GM23338 (cell line): ENCODE data around the gene NAT14. TPM values are rescaled to one million over a fixed set of nuclear protein-coding genes. Genes with fewer than 3 reads are reported as not detected.

Source experiments
- ATAC-seq: fragments of 200-7000 bp; cut with Tn5 transposase; 3 replicates; pipeline ENCODE4 v1.9.1; 2020
- DNase-seq: peaks from one replicate; pipeline ENCODE4 v3.0.0-alpha.2; 2015; ENCODE audit warnings: low spot score
- H2AFZ ChIP-seq: fragments of 200-600 bp; sonication (generic); 2 replicates; pipeline ENCODE4 v1.8.0; 2016; ENCODE audit warnings: antibody characterized with exemption, mild to moderate bottlenecking, moderate library complexity
- H3F3A ChIP-seq: fragments of 200-600 bp; sonication (generic); replicated peaks from 2 replicates; pipeline ENCODE4 v1.8.0; 2017; ENCODE audit warnings: antibody characterized with exemption, mixed run types, low read depth
- H3K27ac ChIP-seq: fragments of 200-600 bp; sonication (generic); 2 replicates; pipeline ENCODE4 v1.6.1; 2016; ENCODE audit warnings: low read depth
- H3K27me3 ChIP-seq: fragments of 200-600 bp; sonication (generic); 2 replicates; pipeline ENCODE4 v1.8.0; 2016; ENCODE audit warnings: mild to moderate bottlenecking, mixed run types, moderate library complexity; ENCODE audit not compliant: insufficient read depth
- H3K36me3 ChIP-seq: fragments of 200-600 bp; sonication (generic); 2 replicates; pipeline ENCODE4 v1.8.0; 2016; ENCODE audit warnings: mild to moderate bottlenecking; ENCODE audit not compliant: insufficient read depth
- H3K4me1 ChIP-seq: fragments of 200-600 bp; sonication (generic); 2 replicates; pipeline ENCODE4 v1.8.0; 2016; ENCODE audit warnings: mild to moderate bottlenecking, moderate library complexity; ENCODE audit not compliant: insufficient read depth
- H3K4me2 ChIP-seq: fragments of 200-600 bp; sonication (generic); 2 replicates; pipeline ENCODE4 v1.7.1; 2017; ENCODE audit warnings: mixed run types
- H3K4me3 ChIP-seq: fragments of 200-600 bp; sonication (generic); 2 replicates; pipeline ENCODE4 v1.6.1; 2016; ENCODE audit warnings: mixed run types
- H3K79me2 ChIP-seq: fragments of 200-600 bp; sonication (generic); replicated peaks from 2 replicates; pipeline ENCODE4 v1.8.0; 2017; ENCODE audit warnings: mild to moderate bottlenecking; ENCODE audit not compliant: insufficient read depth
- H3K9me2 ChIP-seq: fragments of 200-600 bp; sonication (generic); 2 replicates; pipeline ENCODE4 v1.8.0; 2017; ENCODE audit not compliant: insufficient read depth
- H4K20me1 ChIP-seq: fragments of 200-600 bp; sonication (generic); replicated peaks from 2 replicates; pipeline ENCODE4 v1.8.0; 2017; ENCODE audit warnings: mild to moderate bottlenecking; ENCODE audit not compliant: insufficient read depth
- H3K27ac Mint-ChIP-seq: 2 replicates; pipeline ENCODE4 v1.8.0; 2020; ENCODE audit warnings: inconsistent platforms, mild to moderate bottlenecking, moderate library complexity, mixed read lengths
- H3K27me3 Mint-ChIP-seq: 3 replicates; pipeline ENCODE4 v1.8.0; 2022; ENCODE audit warnings: low read depth, mild to moderate bottlenecking, moderate library complexity, mixed read lengths, inconsistent platforms; ENCODE audit not compliant: insufficient read depth, poor library complexity
- H3K36me3 Mint-ChIP-seq: 3 replicates; pipeline ENCODE4 v1.8.0; 2021; ENCODE audit warnings: low read depth, mild to moderate bottlenecking, inconsistent platforms, moderate library complexity, mixed read lengths
- H3K4me1 Mint-ChIP-seq: 3 replicates; pipeline ENCODE4 v1.8.0; 2020; ENCODE audit warnings: mild to moderate bottlenecking, inconsistent platforms, mixed read lengths
- H3K4me3 Mint-ChIP-seq: 3 replicates; pipeline ENCODE4 v1.8.0; 2021; ENCODE audit warnings: moderate library complexity, mild to moderate bottlenecking, inconsistent platforms, mixed read lengths
- H3K9me3 Mint-ChIP-seq: 3 replicates; pipeline ENCODE4 v1.8.0; 2020; ENCODE audit warnings: moderate library complexity, mild to moderate bottlenecking, inconsistent platforms, mixed read lengths
- CREB1 ChIP-seq: fragments of 250-450 bp; sonication (Bioruptor Pico); IDR thresholded peaks from 2 replicates; pipeline ENCODE4 v1.5.0; 2020; ENCODE audit warnings: low read depth, mild to moderate bottlenecking, moderate library complexity
- EZH2 ChIP-seq: fragments of 200-600 bp; sonication (generic); IDR thresholded peaks from one replicate; pipeline ENCODE4 v1.8.0; 2017; ENCODE audit warnings: antibody characterized with exemption, mild to moderate bottlenecking, low read depth; ENCODE audit not compliant: unreplicated experiment
- EZH2phosphoT487 ChIP-seq: fragments of 200-600 bp; sonication (generic); IDR thresholded peaks from one replicate; pipeline ENCODE4 v1.8.1; 2018; ENCODE audit warnings: antibody characterized with exemption; ENCODE audit not compliant: unreplicated experiment
- NANOG ChIP-seq: IDR thresholded peaks from 2 replicates; pipeline ENCODE4 v1.6.1; 2016; ENCODE audit warnings: antibody characterized with exemption, borderline replicate concordance
- POLR2AphosphoS5 ChIP-seq: IDR thresholded peaks from 2 replicates; pipeline ENCODE4 v1.6.1; 2016; ENCODE audit warnings: antibody characterized with exemption, low read depth
- ZNF114 ChIP-seq: fragments of 250-450 bp; sonication (Bioruptor Pico); IDR thresholded peaks from 2 replicates; pipeline ENCODE4 v1.5.0; 2020; ENCODE audit warnings: mild to moderate bottlenecking, moderate library complexity
- polyA plus RNA-seq: library from polyadenylated mRNA; unstranded; fragments of >200 nt; fragmentation: Nextera tagmentation; extraction: Ambion mirVana; gene quantifications from 2 replicates; pipeline ENCODE4 v1.2.1, GENCODE V29; 2016
- total RNA-seq: library from RNA; depleted of rRNA; stranded (reverse); fragments of >200 nt; shearing (Covaris generic); gene quantifications from 2 replicates; pipeline ENCODE4 v1.2.3, GENCODE V29; 2014
- TF ChIP-seq, protein P1 (sequence below): IDR thresholded peaks from one replicate; pipeline ENCODE4 v1.6.1; 2018; ENCODE audit warnings: antibody characterized with exemption; ENCODE audit not compliant: unreplicated experiment
- TF ChIP-seq, protein P2 (sequence below): fragments of 250-450 bp; sonication (Bioruptor Pico); IDR thresholded peaks from 2 replicates; pipeline ENCODE4 v1.5.0; 2020; ENCODE audit warnings: mild to moderate bottlenecking, moderate library complexity
- TF ChIP-seq, protein P3 (sequence below), 2 experiments: fragments of 200-600 bp in 1 of 2; sonication (generic) in 1 of 2; conservative IDR thresholded peaks; 2 replicates each; pipeline versions ENCODE4 v1.5.1 to v1.6.1; 2016 to 2017; ENCODE audit warnings: antibody characterized with exemption in 2 of 2, low read depth in 2 of 2, mild to moderate bottlenecking in 2 of 2, moderate library complexity in 1 of 2
- TF ChIP-seq, protein P4 (sequence below): IDR thresholded peaks from 2 replicates; pipeline ENCODE4 v1.6.1; 2016; ENCODE audit warnings: antibody characterized with exemption

Gene NAT14
- total and polyA plus RNA-seq, 2 experiments from 2014 or later: 27.8 to 39.6 TPM

DNA sequence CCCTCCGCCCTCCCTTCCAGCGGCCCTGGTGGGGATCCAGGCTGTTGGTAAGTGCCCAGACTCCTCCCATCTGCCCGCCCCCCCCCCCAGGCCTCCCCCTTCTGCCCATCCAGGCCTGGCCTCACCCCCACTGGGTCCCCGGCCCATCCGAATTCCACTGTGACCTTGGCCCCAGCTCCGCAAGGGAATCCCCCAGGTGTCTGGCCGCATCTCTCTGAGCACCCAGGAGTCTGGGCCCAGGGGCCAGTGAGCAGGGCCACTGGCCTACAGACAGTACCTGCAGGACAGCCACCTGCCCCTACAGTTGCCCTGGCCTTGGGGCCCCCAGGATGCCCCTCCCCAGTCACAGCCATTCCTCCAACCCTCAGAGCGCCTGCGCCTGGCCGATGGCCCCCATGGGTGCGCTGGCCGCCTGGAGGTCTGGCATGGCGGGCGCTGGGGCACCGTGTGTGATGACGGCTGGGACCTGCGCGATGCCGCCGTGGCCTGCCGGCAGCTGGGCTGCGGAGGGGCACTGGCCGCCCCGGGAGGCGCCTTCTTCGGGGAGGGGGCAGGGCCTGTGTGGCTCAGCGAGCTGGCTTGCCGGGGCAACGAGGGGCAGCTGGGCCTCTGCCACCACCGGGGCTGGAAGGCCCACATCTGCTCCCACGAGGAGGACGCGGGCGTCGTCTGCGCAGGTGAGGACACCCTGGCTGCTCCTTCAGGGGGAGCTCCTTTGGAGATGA lies 4.2 kb downstream of the NAT14 start:
- peak; percentile 4 for ATAC-seq
- Mint-ChIP-seq H3K4me1 (peaks cover 24% of the 10 kb centered on the region), H3K9me3 (no peaks in the 10 kb centered on the region; the same call in 2 of the 3 replicates), H3K27me3 (peaks cover 14% of the 10 kb centered on the region), H3K27ac (no peak overlapping the region), H3K4me3 (no peak overlapping the region), H3K36me3 (no peaks in the 10 kb centered on the region; the same call in 2 of the 3 replicates)
- Histone ChIP-seq H3K27ac (no peak overlapping the region), H3K79me2 (no peaks in the 10 kb centered on the region), H3K9me2 (no peaks in the 10 kb centered on the region), H3K4me2 (peak overlapping the region; percentile 80), H2AFZ (no peak overlapping the region), H3K4me1 (peaks cover 16% of the 10 kb centered on the region; the same call in 1 of the 2 replicates), H3F3A (peaks cover 15% of the 10 kb centered on the region), H3K4me3 (no peak overlapping the region), H3K27me3 (no peaks in the 10 kb centered on the region), H3K36me3 (no peaks in the 10 kb centered on the region), H4K20me1 (no peaks in the 10 kb centered on the region)
- TF ChIP-seq POLR2AphosphoS5 (no peak), NANOG (no peak), ZNF114 (CRISPR knock-in tag) (no peak), CREB1 (CRISPR knock-in tag) (no peak), EZH2 (no peak), EZH2phosphoT487 (no peak)
- TF ChIP-seq, protein P1, sequence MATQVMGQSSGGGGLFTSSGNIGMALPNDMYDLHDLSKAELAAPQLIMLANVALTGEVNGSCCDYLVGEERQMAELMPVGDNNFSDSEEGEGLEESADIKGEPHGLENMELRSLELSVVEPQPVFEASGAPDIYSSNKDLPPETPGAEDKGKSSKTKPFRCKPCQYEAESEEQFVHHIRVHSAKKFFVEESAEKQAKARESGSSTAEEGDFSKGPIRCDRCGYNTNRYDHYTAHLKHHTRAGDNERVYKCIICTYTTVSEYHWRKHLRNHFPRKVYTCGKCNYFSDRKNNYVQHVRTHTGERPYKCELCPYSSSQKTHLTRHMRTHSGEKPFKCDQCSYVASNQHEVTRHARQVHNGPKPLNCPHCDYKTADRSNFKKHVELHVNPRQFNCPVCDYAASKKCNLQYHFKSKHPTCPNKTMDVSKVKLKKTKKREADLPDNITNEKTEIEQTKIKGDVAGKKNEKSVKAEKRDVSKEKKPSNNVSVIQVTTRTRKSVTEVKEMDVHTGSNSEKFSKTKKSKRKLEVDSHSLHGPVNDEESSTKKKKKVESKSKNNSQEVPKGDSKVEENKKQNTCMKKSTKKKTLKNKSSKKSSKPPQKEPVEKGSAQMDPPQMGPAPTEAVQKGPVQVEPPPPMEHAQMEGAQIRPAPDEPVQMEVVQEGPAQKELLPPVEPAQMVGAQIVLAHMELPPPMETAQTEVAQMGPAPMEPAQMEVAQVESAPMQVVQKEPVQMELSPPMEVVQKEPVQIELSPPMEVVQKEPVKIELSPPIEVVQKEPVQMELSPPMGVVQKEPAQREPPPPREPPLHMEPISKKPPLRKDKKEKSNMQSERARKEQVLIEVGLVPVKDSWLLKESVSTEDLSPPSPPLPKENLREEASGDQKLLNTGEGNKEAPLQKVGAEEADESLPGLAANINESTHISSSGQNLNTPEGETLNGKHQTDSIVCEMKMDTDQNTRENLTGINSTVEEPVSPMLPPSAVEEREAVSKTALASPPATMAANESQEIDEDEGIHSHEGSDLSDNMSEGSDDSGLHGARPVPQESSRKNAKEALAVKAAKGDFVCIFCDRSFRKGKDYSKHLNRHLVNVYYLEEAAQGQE: no peak
- TF ChIP-seq, protein P2, sequence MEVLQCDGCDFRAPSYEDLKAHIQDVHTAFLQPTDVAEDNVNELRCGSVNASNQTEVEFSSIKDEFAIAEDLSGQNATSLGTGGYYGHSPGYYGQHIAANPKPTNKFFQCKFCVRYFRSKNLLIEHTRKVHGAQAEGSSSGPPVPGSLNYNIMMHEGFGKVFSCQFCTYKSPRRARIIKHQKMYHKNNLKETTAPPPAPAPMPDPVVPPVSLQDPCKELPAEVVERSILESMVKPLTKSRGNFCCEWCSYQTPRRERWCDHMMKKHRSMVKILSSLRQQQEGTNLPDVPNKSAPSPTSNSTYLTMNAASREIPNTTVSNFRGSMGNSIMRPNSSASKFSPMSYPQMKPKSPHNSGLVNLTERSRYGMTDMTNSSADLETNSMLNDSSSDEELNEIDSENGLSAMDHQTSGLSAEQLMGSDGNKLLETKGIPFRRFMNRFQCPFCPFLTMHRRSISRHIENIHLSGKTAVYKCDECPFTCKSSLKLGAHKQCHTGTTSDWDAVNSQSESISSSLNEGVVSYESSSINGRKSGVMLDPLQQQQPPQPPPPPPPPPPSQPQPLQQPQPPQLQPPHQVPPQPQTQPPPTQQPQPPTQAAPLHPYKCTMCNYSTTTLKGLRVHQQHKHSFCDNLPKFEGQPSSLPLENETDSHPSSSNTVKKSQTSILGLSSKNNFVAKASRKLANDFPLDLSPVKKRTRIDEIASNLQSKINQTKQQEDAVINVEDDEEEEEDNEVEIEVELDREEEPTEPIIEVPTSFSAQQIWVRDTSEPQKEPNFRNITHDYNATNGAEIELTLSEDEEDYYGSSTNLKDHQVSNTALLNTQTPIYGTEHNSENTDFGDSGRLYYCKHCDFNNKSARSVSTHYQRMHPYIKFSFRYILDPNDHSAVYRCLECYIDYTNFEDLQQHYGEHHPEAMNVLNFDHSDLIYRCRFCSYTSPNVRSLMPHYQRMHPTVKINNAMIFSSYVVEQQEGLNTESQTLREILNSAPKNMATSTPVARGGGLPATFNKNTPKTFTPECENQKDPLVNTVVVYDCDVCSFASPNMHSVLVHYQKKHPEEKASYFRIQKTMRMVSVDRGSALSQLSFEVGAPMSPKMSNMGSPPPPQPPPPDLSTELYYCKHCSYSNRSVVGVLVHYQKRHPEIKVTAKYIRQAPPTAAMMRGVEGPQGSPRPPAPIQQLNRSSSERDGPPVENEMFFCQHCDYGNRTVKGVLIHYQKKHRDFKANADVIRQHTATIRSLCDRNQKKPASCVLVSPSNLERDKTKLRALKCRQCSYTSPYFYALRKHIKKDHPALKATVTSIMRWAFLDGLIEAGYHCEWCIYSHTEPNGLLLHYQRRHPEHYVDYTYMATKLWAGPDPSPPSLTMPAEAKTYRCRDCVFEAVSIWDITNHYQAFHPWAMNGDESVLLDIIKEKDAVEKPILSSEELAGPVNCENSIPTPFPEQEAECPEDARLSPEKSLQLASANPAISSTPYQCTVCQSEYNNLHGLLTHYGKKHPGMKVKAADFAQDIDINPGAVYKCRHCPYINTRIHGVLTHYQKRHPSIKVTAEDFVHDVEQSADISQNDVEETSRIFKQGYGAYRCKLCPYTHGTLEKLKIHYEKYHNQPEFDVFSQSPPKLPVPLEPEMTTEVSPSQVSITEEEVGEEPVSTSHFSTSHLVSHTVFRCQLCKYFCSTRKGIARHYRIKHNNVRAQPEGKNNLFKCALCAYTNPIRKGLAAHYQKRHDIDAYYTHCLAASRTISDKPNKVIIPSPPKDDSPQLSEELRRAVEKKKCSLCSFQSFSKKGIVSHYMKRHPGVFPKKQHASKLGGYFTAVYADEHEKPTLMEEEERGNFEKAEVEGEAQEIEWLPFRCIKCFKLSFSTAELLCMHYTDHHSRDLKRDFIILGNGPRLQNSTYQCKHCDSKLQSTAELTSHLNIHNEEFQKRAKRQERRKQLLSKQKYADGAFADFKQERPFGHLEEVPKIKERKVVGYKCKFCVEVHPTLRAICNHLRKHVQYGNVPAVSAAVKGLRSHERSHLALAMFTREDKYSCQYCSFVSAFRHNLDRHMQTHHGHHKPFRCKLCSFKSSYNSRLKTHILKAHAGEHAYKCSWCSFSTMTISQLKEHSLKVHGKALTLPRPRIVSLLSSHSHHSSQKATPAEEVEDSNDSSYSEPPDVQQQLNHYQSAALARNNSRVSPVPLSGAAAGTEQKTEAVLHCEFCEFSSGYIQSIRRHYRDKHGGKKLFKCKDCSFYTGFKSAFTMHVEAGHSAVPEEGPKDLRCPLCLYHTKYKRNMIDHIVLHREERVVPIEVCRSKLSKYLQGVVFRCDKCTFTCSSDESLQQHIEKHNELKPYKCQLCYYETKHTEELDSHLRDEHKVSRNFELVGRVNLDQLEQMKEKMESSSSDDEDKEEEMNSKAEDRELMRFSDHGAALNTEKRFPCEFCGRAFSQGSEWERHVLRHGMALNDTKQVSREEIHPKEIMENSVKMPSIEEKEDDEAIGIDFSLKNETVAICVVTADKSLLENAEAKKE: no peak
- TF ChIP-seq, protein P3, sequence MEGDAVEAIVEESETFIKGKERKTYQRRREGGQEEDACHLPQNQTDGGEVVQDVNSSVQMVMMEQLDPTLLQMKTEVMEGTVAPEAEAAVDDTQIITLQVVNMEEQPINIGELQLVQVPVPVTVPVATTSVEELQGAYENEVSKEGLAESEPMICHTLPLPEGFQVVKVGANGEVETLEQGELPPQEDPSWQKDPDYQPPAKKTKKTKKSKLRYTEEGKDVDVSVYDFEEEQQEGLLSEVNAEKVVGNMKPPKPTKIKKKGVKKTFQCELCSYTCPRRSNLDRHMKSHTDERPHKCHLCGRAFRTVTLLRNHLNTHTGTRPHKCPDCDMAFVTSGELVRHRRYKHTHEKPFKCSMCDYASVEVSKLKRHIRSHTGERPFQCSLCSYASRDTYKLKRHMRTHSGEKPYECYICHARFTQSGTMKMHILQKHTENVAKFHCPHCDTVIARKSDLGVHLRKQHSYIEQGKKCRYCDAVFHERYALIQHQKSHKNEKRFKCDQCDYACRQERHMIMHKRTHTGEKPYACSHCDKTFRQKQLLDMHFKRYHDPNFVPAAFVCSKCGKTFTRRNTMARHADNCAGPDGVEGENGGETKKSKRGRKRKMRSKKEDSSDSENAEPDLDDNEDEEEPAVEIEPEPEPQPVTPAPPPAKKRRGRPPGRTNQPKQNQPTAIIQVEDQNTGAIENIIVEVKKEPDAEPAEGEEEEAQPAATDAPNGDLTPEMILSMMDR (conservative IDR thresholded peaks at IDR 0.05; ENCODE audit: low read depth in 2 of 2): no peak
- TF ChIP-seq, protein P4, sequence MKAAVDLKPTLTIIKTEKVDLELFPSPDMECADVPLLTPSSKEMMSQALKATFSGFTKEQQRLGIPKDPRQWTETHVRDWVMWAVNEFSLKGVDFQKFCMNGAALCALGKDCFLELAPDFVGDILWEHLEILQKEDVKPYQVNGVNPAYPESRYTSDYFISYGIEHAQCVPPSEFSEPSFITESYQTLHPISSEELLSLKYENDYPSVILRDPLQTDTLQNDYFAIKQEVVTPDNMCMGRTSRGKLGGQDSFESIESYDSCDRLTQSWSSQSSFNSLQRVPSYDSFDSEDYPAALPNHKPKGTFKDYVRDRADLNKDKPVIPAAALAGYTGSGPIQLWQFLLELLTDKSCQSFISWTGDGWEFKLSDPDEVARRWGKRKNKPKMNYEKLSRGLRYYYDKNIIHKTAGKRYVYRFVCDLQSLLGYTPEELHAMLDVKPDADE: no peak
- DNase-seq: no peak
